VCaP (cell line): ENCODE results near the gene C2orf76.
A peak's percentile ranks its signal among the peaks of the same experiment; 100 is the strongest.

Experiments used
- H3K27ac ChIP-seq: fragments of 450-650 bp; 2 replicates; pipeline ENCODE4 v1.5.1; 2017
- TF ChIP-seq, protein P1 (sequence below): fragments of 450-650 bp; conservative IDR thresholded peaks from 2 replicates; pipeline ENCODE4 v1.5.1; 2017; ENCODE audit warnings: mild to moderate bottlenecking, moderate library complexity

The C2orf76 gene

DNA sequence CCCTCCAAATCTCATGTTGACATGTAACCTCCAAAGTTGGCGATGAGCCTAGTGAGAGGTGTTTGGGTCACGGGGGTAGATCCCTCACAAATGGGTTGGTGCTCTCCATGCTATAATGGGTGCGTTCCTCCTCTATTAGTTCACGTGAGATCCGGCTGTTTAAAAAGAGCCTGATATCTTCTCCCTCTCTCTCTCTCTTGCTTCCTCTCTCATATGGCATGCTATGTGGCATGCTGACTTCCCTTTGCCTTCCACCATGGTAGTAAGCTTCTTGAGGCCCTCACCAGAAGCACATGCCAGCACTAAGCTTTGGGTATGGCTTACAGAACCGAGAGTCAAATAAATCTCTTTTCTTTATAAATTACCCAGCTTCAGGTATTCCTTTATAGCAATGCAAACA is 39.2 kb downstream of the C2orf76 start:
- TF ChIP-seq, protein P1, sequence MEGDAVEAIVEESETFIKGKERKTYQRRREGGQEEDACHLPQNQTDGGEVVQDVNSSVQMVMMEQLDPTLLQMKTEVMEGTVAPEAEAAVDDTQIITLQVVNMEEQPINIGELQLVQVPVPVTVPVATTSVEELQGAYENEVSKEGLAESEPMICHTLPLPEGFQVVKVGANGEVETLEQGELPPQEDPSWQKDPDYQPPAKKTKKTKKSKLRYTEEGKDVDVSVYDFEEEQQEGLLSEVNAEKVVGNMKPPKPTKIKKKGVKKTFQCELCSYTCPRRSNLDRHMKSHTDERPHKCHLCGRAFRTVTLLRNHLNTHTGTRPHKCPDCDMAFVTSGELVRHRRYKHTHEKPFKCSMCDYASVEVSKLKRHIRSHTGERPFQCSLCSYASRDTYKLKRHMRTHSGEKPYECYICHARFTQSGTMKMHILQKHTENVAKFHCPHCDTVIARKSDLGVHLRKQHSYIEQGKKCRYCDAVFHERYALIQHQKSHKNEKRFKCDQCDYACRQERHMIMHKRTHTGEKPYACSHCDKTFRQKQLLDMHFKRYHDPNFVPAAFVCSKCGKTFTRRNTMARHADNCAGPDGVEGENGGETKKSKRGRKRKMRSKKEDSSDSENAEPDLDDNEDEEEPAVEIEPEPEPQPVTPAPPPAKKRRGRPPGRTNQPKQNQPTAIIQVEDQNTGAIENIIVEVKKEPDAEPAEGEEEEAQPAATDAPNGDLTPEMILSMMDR, result no peak
- no peak overlapping the region for H3K27ac ChIP-seq

DNA sequence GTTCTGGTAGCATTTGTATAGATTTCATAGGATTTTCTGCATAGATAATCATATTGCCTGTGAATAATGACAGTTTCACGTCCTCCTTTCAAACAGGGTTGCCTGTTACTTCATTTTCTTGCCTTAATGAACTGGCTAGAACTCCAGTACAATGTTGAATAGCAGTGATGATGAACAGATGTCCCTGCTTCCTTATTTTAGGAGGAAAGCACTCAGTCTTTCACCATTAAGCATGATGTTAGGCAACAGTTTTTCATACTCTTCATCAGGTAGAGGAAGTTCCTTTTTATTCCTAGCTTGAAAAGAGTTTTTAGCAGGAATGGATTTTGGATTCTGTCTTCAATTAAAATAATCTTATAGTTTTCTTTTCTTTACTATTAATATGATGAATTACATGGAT is 39.7 kb downstream of the C2orf76 start:
- TF ChIP-seq, protein P1, result no peak
- H3K27ac ChIP-seq, result no peak overlapping the region

- peak overlapping the region; percentile 36 for H3K27ac ChIP-seq
- TF ChIP-seq, protein P1, result no peak
Measured at GRCh38 chr2:119324685-119325270, 41.9 kb downstream of the C2orf76 start.

GRCh38 chr2:119323459-119323858 is 43.2 kb downstream of the C2orf76 start:
- TF ChIP-seq, protein P1, result no peak

GRCh38 chr2:119319593-119319992 is 47.0 kb downstream of the C2orf76 start:
- TF ChIP-seq, protein P1, result no peak
- H3K27ac ChIP-seq, result peak overlapping the region; percentile 63

More at GRCh38 chr2:119323459-119323858, 43.2 kb downstream of the C2orf76 start:
- H3K27ac ChIP-seq, result no peak overlapping the region

GRCh38 chr2:119317554-119317953 is 49.1 kb downstream of the C2orf76 start:
- peak overlapping the region; percentile 63 for H3K27ac ChIP-seq
- TF ChIP-seq, protein P1, result no peak

GRCh38 chr2:119316066-119316465 is 50.6 kb downstream of the C2orf76 start:
- TF ChIP-seq, protein P1, result no peak

More at GRCh38 chr2:119316066-119316465, 50.6 kb downstream of the C2orf76 start:
- H3K27ac ChIP-seq, result peak overlapping the region; percentile 63
